K562 (cell line): ENCODE results near the gene AKAP12. TPM values are rescaled to one million over a fixed set of nuclear protein-coding genes. Genes with fewer than 3 reads are reported as not detected.

Source experiments
- BMI1 ChIP-seq: fragments of 150-350 bp; IDR thresholded peaks from 2 replicates; pipeline ENCODE4 v1.6.1; 2014; ENCODE audit warnings: low read length
- FOXK2 ChIP-seq, 2 experiments: fragments of 450-650 bp; IDR thresholded peaks in 1 of 2; conservative IDR thresholded peaks in 1 of 2; 2 replicates each; pipeline ENCODE4 v1.6.1; 2016; ENCODE audit warnings: low read depth in 2 of 2, mild to moderate bottlenecking in 1 of 2
- NCOA6 ChIP-seq: fragments of 450-650 bp; IDR thresholded peaks from 2 replicates; pipeline ENCODE4 v1.6.1; 2017; ENCODE audit warnings: mild to moderate bottlenecking
- SMARCA4 ChIP-seq: fragments of 450-650 bp; IDR thresholded peaks from 2 replicates; pipeline ENCODE4 v1.6.1; 2016
- TBP ChIP-seq: optimal IDR thresholded peaks from 2 replicates; pipeline ENCODE3; 2011; ENCODE audit warnings: low read depth, low read length, improper control_type of control experiment
- TSC22D4 ChIP-seq: fragments of 450-650 bp; IDR thresholded peaks from 2 replicates; pipeline ENCODE4 v1.6.1; 2016; ENCODE audit warnings: missing genetic modification characterization, missing biosample characterization, control low read depth
- ZEB2 ChIP-seq: fragments of 450-650 bp; IDR thresholded peaks from 2 replicates; pipeline ENCODE4 v1.6.1; 2016
- ZNF785 ChIP-seq: fragments of 250-450 bp; sonication (Bioruptor Pico); IDR thresholded peaks from 2 replicates; pipeline ENCODE4 v1.4.0; 2020; ENCODE audit warnings: mild to moderate bottlenecking
- polyA plus RNA-seq, 8 experiments: library from polyadenylated mRNA; depleted of rRNA in 4 of 8; stranded (reverse) in 5 of 8; unstranded in 3 of 8; fragments of >200 nt; fragmentation: Nextera tagmentation in 2 of 8; fragmentation: Illumina TruSeq in 1 of 8; extraction: Ambion mirVana in 2 of 8; extraction: Trizol in 1 of 8; gene quantifications; 2 replicates each; pipeline versions ENCODE4 v1.2.1 to v1.2.3, GENCODE V29; 2011 to 2014; ENCODE audit warnings: inconsistent platforms in 1 of 8, missing spikeins in 1 of 8
- total RNA-seq, 7 experiments: library from RNA; depleted of rRNA in 6 of 7; stranded (reverse); fragments of >200 nt in 6 of 7; fragmentation: Illumina TruSeq in 2 of 7; extraction: Trizol in 2 of 7; gene quantifications; 2 replicates each; pipeline versions ENCODE4 v1.2.1 to v1.2.3, GENCODE V29; 2011 to 2021; ENCODE audit warnings: low replicate concordance in 1 of 7
- TF ChIP-seq, protein P1 (sequence below): fragments of 450-650 bp; IDR thresholded peaks from 2 replicates; pipeline ENCODE4 v1.6.1; 2016; ENCODE audit warnings: mild to moderate bottlenecking, moderate library complexity
- TF ChIP-seq, protein P2 (sequence below): fragments of 150-350 bp; IDR thresholded peaks from 2 replicates; pipeline ENCODE4 v1.6.1; 2014; ENCODE audit warnings: low read depth, mild to moderate bottlenecking, low read length, borderline replicate concordance
- TF ChIP-seq, protein P3 (sequence below): IDR thresholded peaks from 2 replicates; pipeline ENCODE4 v1.6.1; 2012; ENCODE audit warnings: low read depth, low read length, improper control_type of control experiment, borderline replicate concordance

The AKAP12 gene
- total and polyA plus RNA-seq, 9 of the 15 experiments (the other 6 are each of a cell fraction or from before 2014, with no cell fraction given), result 0.08 to 2.0 (median 0.62) TPM

DNA sequence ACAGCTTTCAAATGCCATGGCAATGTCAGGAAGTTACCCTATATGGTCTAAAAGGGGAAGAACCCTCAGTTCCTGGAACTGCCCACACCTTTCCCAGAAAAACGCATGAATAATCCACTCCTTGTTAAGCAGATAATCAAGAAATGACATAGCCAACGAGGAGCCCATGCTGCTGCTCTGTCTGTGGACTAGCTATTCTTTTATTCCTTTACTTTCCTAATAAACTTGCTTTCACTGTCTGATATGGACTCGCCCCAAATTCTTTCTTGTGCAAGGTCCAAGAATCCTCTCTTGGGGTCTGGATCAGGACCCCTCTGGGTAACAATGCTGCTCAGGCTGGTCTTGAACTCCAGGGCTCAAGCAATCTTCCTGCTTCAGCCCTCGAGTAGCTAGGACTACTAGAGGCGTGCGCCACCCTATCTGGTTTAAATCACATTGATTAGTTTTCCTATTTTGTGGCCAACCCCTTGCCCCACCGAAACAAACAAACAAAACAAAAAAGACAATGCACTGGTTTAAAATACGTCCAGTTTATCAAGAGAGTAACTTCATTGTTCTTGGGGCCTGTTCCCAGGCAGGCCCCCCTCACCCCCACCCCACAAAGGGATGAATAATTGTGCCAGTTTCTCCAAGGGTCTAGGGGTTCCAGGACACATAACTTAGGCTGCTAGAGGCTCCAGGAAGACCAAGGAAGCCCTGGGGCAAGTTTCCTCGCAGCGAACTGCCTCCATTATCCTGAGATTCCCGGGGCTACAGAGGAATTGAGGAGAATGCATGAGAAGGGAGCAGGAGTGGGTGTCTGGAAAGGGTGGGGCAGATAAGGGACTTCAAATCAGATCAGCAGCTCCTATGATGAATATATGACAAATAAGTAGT is 10.1 kb upstream of the AKAP12 start (continued):
- TF ChIP-seq, protein P1, sequence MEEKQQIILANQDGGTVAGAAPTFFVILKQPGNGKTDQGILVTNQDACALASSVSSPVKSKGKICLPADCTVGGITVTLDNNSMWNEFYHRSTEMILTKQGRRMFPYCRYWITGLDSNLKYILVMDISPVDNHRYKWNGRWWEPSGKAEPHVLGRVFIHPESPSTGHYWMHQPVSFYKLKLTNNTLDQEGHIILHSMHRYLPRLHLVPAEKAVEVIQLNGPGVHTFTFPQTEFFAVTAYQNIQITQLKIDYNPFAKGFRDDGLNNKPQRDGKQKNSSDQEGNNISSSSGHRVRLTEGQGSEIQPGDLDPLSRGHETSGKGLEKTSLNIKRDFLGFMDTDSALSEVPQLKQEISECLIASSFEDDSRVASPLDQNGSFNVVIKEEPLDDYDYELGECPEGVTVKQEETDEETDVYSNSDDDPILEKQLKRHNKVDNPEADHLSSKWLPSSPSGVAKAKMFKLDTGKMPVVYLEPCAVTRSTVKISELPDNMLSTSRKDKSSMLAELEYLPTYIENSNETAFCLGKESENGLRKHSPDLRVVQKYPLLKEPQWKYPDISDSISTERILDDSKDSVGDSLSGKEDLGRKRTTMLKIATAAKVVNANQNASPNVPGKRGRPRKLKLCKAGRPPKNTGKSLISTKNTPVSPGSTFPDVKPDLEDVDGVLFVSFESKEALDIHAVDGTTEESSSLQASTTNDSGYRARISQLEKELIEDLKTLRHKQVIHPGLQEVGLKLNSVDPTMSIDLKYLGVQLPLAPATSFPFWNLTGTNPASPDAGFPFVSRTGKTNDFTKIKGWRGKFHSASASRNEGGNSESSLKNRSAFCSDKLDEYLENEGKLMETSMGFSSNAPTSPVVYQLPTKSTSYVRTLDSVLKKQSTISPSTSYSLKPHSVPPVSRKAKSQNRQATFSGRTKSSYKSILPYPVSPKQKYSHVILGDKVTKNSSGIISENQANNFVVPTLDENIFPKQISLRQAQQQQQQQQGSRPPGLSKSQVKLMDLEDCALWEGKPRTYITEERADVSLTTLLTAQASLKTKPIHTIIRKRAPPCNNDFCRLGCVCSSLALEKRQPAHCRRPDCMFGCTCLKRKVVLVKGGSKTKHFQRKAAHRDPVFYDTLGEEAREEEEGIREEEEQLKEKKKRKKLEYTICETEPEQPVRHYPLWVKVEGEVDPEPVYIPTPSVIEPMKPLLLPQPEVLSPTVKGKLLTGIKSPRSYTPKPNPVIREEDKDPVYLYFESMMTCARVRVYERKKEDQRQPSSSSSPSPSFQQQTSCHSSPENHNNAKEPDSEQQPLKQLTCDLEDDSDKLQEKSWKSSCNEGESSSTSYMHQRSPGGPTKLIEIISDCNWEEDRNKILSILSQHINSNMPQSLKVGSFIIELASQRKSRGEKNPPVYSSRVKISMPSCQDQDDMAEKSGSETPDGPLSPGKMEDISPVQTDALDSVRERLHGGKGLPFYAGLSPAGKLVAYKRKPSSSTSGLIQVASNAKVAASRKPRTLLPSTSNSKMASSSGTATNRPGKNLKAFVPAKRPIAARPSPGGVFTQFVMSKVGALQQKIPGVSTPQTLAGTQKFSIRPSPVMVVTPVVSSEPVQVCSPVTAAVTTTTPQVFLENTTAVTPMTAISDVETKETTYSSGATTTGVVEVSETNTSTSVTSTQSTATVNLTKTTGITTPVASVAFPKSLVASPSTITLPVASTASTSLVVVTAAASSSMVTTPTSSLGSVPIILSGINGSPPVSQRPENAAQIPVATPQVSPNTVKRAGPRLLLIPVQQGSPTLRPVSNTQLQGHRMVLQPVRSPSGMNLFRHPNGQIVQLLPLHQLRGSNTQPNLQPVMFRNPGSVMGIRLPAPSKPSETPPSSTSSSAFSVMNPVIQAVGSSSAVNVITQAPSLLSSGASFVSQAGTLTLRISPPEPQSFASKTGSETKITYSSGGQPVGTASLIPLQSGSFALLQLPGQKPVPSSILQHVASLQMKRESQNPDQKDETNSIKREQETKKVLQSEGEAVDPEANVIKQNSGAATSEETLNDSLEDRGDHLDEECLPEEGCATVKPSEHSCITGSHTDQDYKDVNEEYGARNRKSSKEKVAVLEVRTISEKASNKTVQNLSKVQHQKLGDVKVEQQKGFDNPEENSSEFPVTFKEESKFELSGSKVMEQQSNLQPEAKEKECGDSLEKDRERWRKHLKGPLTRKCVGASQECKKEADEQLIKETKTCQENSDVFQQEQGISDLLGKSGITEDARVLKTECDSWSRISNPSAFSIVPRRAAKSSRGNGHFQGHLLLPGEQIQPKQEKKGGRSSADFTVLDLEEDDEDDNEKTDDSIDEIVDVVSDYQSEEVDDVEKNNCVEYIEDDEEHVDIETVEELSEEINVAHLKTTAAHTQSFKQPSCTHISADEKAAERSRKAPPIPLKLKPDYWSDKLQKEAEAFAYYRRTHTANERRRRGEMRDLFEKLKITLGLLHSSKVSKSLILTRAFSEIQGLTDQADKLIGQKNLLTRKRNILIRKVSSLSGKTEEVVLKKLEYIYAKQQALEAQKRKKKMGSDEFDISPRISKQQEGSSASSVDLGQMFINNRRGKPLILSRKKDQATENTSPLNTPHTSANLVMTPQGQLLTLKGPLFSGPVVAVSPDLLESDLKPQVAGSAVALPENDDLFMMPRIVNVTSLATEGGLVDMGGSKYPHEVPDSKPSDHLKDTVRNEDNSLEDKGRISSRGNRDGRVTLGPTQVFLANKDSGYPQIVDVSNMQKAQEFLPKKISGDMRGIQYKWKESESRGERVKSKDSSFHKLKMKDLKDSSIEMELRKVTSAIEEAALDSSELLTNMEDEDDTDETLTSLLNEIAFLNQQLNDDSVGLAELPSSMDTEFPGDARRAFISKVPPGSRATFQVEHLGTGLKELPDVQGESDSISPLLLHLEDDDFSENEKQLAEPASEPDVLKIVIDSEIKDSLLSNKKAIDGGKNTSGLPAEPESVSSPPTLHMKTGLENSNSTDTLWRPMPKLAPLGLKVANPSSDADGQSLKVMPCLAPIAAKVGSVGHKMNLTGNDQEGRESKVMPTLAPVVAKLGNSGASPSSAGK, result peak; percentile 61
- TF ChIP-seq ZNF785 (CRISPR knock-in tag) (no peak), TBP (peak; percentile 31), BMI1 (no peak), ZEB2 (no peak), FOXK2 (conservative IDR thresholded peaks at IDR 0.05 in 1 of 2, IDR thresholded peaks at IDR 0.05 in 1 of 2; ENCODE audit: low read depth in 2 of 2) (peak in 1 of 2 experiments; percentile 35; a peak in 1 of 4 replicates), TSC22D4 (no peak), NCOA6 (peak; percentile 61; the same call in 1 of the 2 replicates), SMARCA4 (peak; percentile 88)
- TF ChIP-seq, protein P2, sequence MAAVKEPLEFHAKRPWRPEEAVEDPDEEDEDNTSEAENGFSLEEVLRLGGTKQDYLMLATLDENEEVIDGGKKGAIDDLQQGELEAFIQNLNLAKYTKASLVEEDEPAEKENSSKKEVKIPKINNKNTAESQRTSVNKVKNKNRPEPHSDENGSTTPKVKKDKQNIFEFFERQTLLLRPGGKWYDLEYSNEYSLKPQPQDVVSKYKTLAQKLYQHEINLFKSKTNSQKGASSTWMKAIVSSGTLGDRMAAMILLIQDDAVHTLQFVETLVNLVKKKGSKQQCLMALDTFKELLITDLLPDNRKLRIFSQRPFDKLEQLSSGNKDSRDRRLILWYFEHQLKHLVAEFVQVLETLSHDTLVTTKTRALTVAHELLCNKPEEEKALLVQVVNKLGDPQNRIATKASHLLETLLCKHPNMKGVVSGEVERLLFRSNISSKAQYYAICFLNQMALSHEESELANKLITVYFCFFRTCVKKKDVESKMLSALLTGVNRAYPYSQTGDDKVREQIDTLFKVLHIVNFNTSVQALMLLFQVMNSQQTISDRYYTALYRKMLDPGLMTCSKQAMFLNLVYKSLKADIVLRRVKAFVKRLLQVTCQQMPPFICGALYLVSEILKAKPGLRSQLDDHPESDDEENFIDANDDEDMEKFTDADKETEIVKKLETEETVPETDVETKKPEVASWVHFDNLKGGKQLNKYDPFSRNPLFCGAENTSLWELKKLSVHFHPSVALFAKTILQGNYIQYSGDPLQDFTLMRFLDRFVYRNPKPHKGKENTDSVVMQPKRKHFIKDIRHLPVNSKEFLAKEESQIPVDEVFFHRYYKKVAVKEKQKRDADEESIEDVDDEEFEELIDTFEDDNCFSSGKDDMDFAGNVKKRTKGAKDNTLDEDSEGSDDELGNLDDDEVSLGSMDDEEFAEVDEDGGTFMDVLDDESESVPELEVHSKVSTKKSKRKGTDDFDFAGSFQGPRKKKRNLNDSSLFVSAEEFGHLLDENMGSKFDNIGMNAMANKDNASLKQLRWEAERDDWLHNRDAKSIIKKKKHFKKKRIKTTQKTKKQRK, result no peak
- TF ChIP-seq, protein P3, sequence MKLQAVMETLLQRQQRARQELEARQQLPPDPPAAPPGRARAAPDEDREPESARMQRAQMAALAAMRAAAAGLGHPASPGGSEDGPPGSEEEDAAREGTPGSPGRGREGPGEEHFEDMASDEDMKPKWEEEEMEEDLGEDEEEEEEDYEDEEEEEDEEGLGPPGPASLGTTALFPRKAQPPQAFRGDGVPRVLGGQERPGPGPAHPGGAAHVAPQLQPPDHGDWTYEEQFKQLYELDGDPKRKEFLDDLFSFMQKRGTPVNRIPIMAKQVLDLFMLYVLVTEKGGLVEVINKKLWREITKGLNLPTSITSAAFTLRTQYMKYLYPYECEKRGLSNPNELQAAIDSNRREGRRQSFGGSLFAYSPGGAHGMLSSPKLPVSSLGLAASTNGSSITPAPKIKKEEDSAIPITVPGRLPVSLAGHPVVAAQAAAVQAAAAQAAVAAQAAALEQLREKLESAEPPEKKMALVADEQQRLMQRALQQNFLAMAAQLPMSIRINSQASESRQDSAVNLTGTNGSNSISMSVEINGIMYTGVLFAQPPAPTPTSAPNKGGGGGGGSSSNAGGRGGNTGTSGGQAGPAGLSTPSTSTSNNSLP, result peak; percentile 52; the same call in 1 of the 2 replicates
